Fibroblast of peridontal ligament (primary cell): Measurements from ENCODE around the gene NR1D1.
A peak's percentile ranks its signal among the peaks of the same experiment; 100 is the strongest.

Experiments used
- DNase-seq: peaks from one replicate; pipeline ENCODE4 v3.0.0-alpha.2; 2010; ENCODE audit errors: extremely low read depth

The NR1D1 gene

DNA sequence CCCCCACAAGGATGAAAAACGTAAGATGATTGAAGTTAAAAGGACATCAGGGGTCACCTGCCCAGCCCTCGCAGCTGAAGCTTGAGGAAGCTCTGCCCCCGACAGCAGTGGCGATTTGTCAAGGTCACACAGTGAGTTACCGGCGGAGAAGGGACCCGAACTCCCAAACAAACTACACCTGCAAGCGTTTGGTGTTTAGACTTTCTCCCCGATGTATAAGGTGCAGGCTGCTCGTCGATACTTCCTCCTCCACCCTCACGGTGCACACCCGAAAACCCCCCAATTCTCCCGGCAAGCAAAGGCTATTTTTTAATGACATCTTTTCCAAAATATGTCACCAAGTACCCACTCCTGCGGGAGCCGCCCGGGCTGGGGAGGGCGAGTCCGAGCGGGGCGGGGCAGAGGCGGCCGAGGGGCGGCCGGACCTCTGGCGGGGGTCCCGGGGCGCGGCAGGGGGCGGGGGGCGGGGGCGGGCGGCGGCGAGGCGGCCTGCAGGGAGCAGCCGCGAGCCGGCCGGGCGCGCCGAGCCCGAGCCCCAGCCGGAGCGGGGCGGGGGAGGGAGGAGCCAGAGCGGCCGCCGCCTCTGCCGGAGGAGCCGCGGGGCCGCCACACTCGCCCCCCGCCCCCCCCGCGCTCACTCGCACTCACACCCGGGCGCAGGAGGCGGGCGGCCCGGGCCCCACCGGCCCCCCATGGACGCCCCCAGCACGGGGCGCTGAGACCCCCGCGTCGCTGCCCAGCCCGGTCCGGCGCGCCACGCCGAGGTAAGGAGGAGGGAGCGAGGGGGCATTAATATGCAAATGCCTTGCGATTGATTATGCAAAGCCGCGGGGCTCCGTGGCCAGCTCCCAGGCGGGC, 37.8 kb downstream of the NR1D1 start, which contains the start of gene THRA:
Gene THRA (plus strand): TSS at position 637 of the 858 bp plus-strand sequence. CDS start 11,524 bp downstream, outside the sequence.
- no peak for DNase-seq

DNA sequence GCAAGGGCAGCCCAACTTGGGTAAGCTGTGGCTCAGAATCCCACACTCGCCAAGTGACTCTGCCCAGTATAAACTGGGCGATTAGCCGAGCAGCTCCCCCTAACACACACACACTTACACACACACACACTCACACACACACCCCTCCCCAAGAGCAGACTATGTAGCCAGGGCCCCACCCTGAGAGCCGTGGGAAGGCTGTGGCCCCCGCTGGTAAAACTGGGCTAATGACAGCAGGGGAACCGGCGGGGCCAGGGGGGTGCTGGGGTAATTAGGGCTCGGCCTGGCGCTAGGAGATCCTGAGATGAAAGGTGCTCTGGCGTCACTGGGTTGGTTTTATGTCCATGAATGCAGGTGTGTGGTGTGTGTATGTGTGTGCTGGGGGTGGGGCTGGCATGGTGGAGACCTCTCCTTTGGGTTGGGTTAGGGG, 38.8 kb downstream of the NR1D1 start:
- no peak for DNase-seq

DNA sequence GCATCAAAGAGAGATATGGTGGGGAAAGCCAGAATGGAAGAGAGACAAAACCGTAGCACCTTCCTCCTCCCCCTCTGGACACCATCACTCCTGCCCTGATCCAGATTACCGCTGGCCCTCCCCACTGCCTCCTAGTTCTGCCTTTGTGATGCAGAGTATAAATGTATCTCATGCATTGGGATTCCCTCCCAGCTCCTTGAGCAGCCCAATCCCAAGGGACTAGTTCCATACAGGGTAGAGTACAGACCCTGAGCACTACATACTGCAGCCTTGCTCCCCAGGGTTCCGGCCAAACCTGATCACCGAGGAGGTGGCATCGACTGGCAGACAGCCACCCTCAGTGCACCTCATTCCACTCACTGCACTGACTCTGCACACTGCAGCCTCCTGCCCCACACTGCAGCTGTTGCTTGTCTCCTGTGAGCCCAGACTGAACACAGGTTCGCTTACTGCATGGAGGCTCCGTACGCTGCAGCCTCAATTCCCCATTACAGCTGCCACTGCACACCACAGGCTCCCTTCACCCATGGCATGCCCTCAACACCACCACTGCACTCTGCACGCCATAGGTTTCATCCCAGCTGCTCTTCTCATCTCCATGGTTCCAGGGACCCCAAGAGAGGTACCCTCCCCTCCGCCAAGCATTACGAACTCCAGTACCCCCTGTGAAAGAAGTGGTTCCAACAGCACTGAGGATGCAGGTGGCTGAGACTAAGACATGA, 39.3 kb downstream of the NR1D1 start:
- no peak for DNase-seq

- no peak for DNase-seq
Measured at GRCh38 chr17:40059729-40060475, 40.5 kb downstream of the NR1D1 start.

DNA sequence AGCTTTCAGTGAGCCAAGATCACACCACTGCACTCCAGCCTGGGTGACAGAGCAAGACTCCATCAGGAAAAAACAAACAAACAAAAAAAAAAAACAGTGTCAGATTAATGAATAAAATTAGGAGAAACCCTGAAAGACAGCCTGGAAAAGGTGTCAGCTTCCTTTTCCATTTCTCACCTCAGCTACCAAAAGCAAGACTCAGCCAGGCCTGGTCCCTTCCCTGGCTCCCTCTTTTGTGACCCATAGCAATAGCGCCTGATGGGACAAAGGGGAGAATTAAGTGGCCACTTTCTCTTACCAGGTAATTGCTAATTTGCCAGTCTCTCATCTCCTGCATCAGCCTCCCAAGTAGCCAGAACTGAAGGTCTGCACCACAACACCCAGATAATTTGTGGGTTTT, 41.5 kb downstream of the NR1D1 start:
- DNase-seq, result no peak

- DNase-seq, result peak; percentile 71
Measured at GRCh38 chr17:40058186-40058784, 42.1 kb downstream of the NR1D1 start.

- no peak for DNase-seq
Measured at GRCh38 chr17:40056379-40057015, 43.9 kb downstream of the NR1D1 start.
